ENCODE data around the gene SYNJ1. TPM values are rescaled to one million over a fixed set of nuclear protein-coding genes. Genes with fewer than 3 reads are reported as not detected.

SYNJ1 gene
- total and polyA plus RNA-seq, 2 of the 13 experiments (the other 11 are each of a cell fraction or from before 2014, with no cell fraction given) = 2.0 to 2.7 TPM

GRCh38 chr21:32770871-32771523 lies 43.2 kb upstream of the SYNJ1 start (continued):
- no peak for TF ChIP-seq REST (IDR thresholded peaks at IDR 0.05; ENCODE audit: borderline replicate concordance in 1 of 2, low read depth in 1 of 2, low read length in 2 of 2)
- no peak for TF ChIP-seq ZNF772 (CRISPR knock-in tag; IDR thresholded peaks at IDR 0.05)
- TF ChIP-seq ELF3 (CRISPR knock-in tag; IDR thresholded peaks at IDR 0.05) = 0 out of 2 replicates have a peak, but pooled peaks have one; percentile 3
- no peak for TF ChIP-seq FOXK2 (IDR thresholded peaks at IDR 0.05)
- no peak for TF ChIP-seq RXRA (CRISPR knock-in tag; IDR thresholded peaks at IDR 0.05)
- TF ChIP-seq ZFP41 (CRISPR knock-in tag; IDR thresholded peaks at IDR 0.05; ENCODE audit: borderline replicate concordance) = no peak
- TF ChIP-seq SIN3B (IDR thresholded peaks at IDR 0.05; ENCODE audit: low read length) = no peak
- no peak for TF ChIP-seq ZNF564 (CRISPR knock-in tag; IDR thresholded peaks at IDR 0.05)
- TF ChIP-seq BRCA1 (CRISPR knock-in tag; IDR thresholded peaks at IDR 0.05) = no peak
- TF ChIP-seq CREBL2 (CRISPR knock-in tag; IDR thresholded peaks at IDR 0.05; ENCODE audit: borderline replicate concordance) = no peak
- TF ChIP-seq TERF1 (CRISPR knock-in tag; IDR thresholded peaks at IDR 0.05) = no peak
- TF ChIP-seq KDM2A (CRISPR knock-in tag; IDR thresholded peaks at IDR 0.05; ENCODE audit: borderline replicate concordance, low read depth) = peak; percentile 1; the same call in 1 of the 2 replicates
- no peak for TF ChIP-seq TOPORS (CRISPR knock-in tag; IDR thresholded peaks at IDR 0.05)
- TF ChIP-seq ZNF251 (CRISPR knock-in tag; IDR thresholded peaks at IDR 0.05) = no peak
- TF ChIP-seq ZNF687 (CRISPR knock-in tag; IDR thresholded peaks at IDR 0.05) = peak; percentile 20; the same call in 1 of the 2 replicates
- TF ChIP-seq ZNF367 (CRISPR knock-in tag; IDR thresholded peaks at IDR 0.05; ENCODE audit: borderline replicate concordance) = no peak
- TF ChIP-seq ZNF720 (CRISPR knock-in tag; IDR thresholded peaks at IDR 0.05) = no peak
- peak; percentile 36 for TF ChIP-seq ZNF607 (CRISPR knock-in tag; IDR thresholded peaks at IDR 0.05; ENCODE audit: borderline replicate concordance)
- no peak for TF ChIP-seq CSRNP1 (CRISPR knock-in tag; IDR thresholded peaks at IDR 0.05)
